ENCODE results near the gene CSNK2A3. TPM values are rescaled to one million over a fixed set of nuclear protein-coding genes. Genes with fewer than 3 reads are reported as not detected.

Gene CSNK2A3
- polyA plus RNA-seq, 6 donors from 2014 or later = 0.71 to 1.9 (median 1.7) TPM

- Mint-ChIP-seq H3K4me3 (no peak overlapping the region), H3K9me3 (peaks cover 0 to 4% (median 0%) of the 10 kb centered on the region in 7 donors), H3K4me1 (no peaks in the 10 kb centered on the region), H3K27me3 (peaks cover 0 to 17% (median 0%) of the 10 kb centered on the region in 3 donors), H3K36me3 (no peaks in the 10 kb centered on the region), H3K27ac (no peak overlapping the region)
- ATAC-seq (ENCODE audit: low read depth in 2 of 2) (no peak), DNase-seq (no peak)
Observed at GRCh38 chr11:11316651-11317230, 36.3 kb downstream of the CSNK2A3 start.

GRCh38 chr11:11313902-11314692 lies 39.0 kb downstream of the CSNK2A3 start:
- DNase-seq (no peak), ATAC-seq (ENCODE audit: low read depth in 2 of 2) (no peak)
- H3K4me3 Mint-ChIP-seq = no peak overlapping the region
- no peak overlapping the region for H3K27ac Mint-ChIP-seq
- no peaks in the 10 kb centered on the region for H3K4me1 Mint-ChIP-seq
- H3K9me3 Mint-ChIP-seq = peaks cover 3 to 22% (median 9%) of the 10 kb centered on the region in 7 donors
- H3K27me3 Mint-ChIP-seq = peaks cover 0 to 11% (median 11%) of the 10 kb centered on the region in 3 donors
- peaks cover 0 to 11% of the 10 kb centered on the region in 2 donors for H3K36me3 Mint-ChIP-seq

GRCh38 chr11:11313426-11313825 lies 39.6 kb downstream of the CSNK2A3 start:
- Mint-ChIP-seq H3K27ac (no peak overlapping the region), H3K27me3 (peaks cover 0 to 17% (median 15%) of the 10 kb centered on the region in 3 donors), H3K4me3 (no peak overlapping the region), H3K9me3 (peaks cover 3 to 22% (median 11%) of the 10 kb centered on the region in 7 donors), H3K4me1 (no peaks in the 10 kb centered on the region), H3K36me3 (peaks cover 0 to 11% of the 10 kb centered on the region in 2 donors)
- DNase-seq (no peak), ATAC-seq (ENCODE audit: low read depth in 2 of 2) (no peak)

- no peaks in the 10 kb centered on the region for H3K4me1 Mint-ChIP-seq
- DNase-seq (no peak), ATAC-seq (ENCODE audit: low read depth in 2 of 2) (no peak)
- H3K27me3 Mint-ChIP-seq = peaks cover 0 to 17% (median 17%) of the 10 kb centered on the region in 3 donors
- H3K27ac Mint-ChIP-seq = no peak overlapping the region
- no peak overlapping the region for H3K4me3 Mint-ChIP-seq
- H3K36me3 Mint-ChIP-seq = peaks cover 0 to 11% of the 10 kb centered on the region in 2 donors
- peaks cover 3 to 22% (median 11%) of the 10 kb centered on the region in 7 donors for H3K9me3 Mint-ChIP-seq
Observed at GRCh38 chr11:11312738-11313137, 40.3 kb downstream of the CSNK2A3 start.

GRCh38 chr11:11311169-11311568 lies 41.9 kb downstream of the CSNK2A3 start:
- Mint-ChIP-seq H3K9me3 (peaks cover 3 to 22% (median 8%) of the 10 kb centered on the region in 7 donors), H3K4me1 (no peaks in the 10 kb centered on the region), H3K4me3 (peak overlapping the region in 1 of 8 donors; percentile 16), H3K27ac (no peak overlapping the region), H3K36me3 (peaks cover 0 to 11% of the 10 kb centered on the region in 2 donors), H3K27me3 (peaks cover 0 to 17% (median 16%) of the 10 kb centered on the region in 3 donors)
- no peak for ATAC-seq (ENCODE audit: low read depth in 2 of 2)
- no peak for DNase-seq

GRCh38 chr11:11309906-11310305 lies 43.1 kb downstream of the CSNK2A3 start:
- ATAC-seq (ENCODE audit: low read depth in 2 of 2) = no peak
- no peak for DNase-seq

GRCh38 chr11:11308249-11308648 lies 44.8 kb downstream of the CSNK2A3 start:
- peaks cover 0 to 11% of the 10 kb centered on the region in 2 donors for H3K36me3 Mint-ChIP-seq
- no peaks in the 10 kb centered on the region for H3K4me1 Mint-ChIP-seq
- H3K27me3 Mint-ChIP-seq = peaks cover 8 to 17% (median 16%) of the 10 kb centered on the region in 3 donors
- peaks cover 3 to 22% (median 8%) of the 10 kb centered on the region in 7 donors for H3K9me3 Mint-ChIP-seq
- DNase-seq = no peak
- ATAC-seq (ENCODE audit: low read depth in 2 of 2) = no peak
- H3K27ac Mint-ChIP-seq = no peak overlapping the region
- no peak overlapping the region for H3K4me3 Mint-ChIP-seq

More at GRCh38 chr11:11309906-11310305, 43.1 kb downstream of the CSNK2A3 start:
- H3K27ac Mint-ChIP-seq = no peak overlapping the region
- H3K27me3 Mint-ChIP-seq = peaks cover 0 to 17% (median 16%) of the 10 kb centered on the region in 3 donors
- H3K4me1 Mint-ChIP-seq = no peaks in the 10 kb centered on the region
- peaks cover 0 to 11% of the 10 kb centered on the region in 2 donors for H3K36me3 Mint-ChIP-seq
- peaks cover 3 to 22% (median 8%) of the 10 kb centered on the region in 7 donors for H3K9me3 Mint-ChIP-seq
- H3K4me3 Mint-ChIP-seq = no peak overlapping the region

GRCh38 chr11:11306855-11307254 lies 46.2 kb downstream of the CSNK2A3 start:
- peaks cover 8 to 17% (median 16%) of the 10 kb centered on the region in 3 donors for H3K27me3 Mint-ChIP-seq
- ATAC-seq (ENCODE audit: low read depth in 2 of 2) (no peak), DNase-seq (no peak)
- H3K36me3 Mint-ChIP-seq = peaks cover 0 to 11% of the 10 kb centered on the region in 2 donors
- H3K4me1 Mint-ChIP-seq = no peaks in the 10 kb centered on the region
- peaks cover 3 to 22% (median 8%) of the 10 kb centered on the region in 7 donors for H3K9me3 Mint-ChIP-seq
- H3K27ac Mint-ChIP-seq = no peak overlapping the region
- H3K4me3 Mint-ChIP-seq = no peak overlapping the region

- Mint-ChIP-seq H3K9me3 (peaks cover 0 to 8% (median under 1%) of the 10 kb centered on the region in 7 donors), H3K4me1 (no peaks in the 10 kb centered on the region), H3K27ac (no peak overlapping the region), H3K4me3 (no peak overlapping the region), H3K36me3 (peaks cover 0 to 4% of the 10 kb centered on the region in 2 donors), H3K27me3 (peaks cover 13 to 37% (median 26%) of the 10 kb centered on the region in 3 donors)
- ATAC-seq (ENCODE audit: low read depth in 2 of 2) (no peak), DNase-seq (no peak)
Observed at GRCh38 chr11:11304550-11304949, 48.5 kb downstream of the CSNK2A3 start.

- DNase-seq (no peak), ATAC-seq (ENCODE audit: low read depth in 2 of 2) (no peak)
- no peak overlapping the region for H3K27ac Mint-ChIP-seq
- H3K9me3 Mint-ChIP-seq = no peaks in the 10 kb centered on the region
- peaks cover 13 to 26% (median 15%) of the 10 kb centered on the region in 3 donors for H3K27me3 Mint-ChIP-seq
- no peak overlapping the region for H3K4me3 Mint-ChIP-seq
- H3K36me3 Mint-ChIP-seq = no peaks in the 10 kb centered on the region
- H3K4me1 Mint-ChIP-seq = no peaks in the 10 kb centered on the region
Observed at GRCh38 chr11:11302565-11302964, 50.5 kb downstream of the CSNK2A3 start.
